ENCODE data around the gene SCUBE3. TPM values are rescaled to one million over a fixed set of nuclear protein-coding genes. Genes with fewer than 3 reads are reported as not detected.

The SCUBE3 gene
- total and polyA plus RNA-seq, 9 of the 15 experiments (the other 6 are each of a cell fraction or from before 2014, with no cell fraction given), result 0.01 to 0.11 TPM; not detected in 7

DNA sequence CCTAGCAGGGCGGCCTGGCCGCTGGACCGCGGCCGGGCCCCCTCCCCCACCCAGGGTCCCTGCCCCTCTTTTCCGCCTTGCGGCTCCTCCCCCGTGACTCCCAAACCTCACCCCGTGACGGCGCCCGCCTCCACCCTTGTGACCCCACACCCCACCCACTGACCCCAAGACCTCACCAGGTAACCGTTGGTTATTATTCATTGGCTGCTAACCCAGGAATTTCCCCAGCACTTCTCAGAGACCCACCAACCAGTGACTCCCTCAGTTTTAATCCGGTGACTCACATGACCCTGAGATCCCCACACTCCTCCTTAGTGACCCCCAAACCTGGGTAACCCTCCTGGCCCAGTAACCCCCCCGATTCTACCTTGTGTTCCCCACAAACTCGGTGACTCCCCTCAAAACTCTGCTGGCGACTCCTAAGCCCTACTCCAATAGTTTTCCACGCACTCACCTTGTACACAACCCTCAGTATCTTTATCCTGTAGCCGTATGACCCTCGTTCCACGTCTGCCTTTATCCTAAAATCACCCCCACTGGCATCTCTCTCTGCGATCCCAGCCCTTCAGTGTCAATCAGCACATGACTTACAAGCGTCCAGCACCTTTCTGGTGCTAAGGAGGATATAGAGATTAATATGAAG is 46.3 kb downstream of the SCUBE3 start (continued):
- TF ChIP-seq ZNF175 (CRISPR knock-in tag; IDR thresholded peaks at IDR 0.05; ENCODE audit: low read depth) (no peak), MTA3 (IDR thresholded peaks at IDR 0.05; ENCODE audit: borderline replicate concordance) (peak; percentile 9; the same call in 1 of the 2 replicates), SREBF1 (IDR thresholded peaks at IDR 0.05; ENCODE audit: borderline replicate concordance, low read depth, low read length) (no peak), TAF7 (tag; IDR thresholded peaks at IDR 0.05) (no peak), ILK (tag; IDR thresholded peaks at IDR 0.05; ENCODE audit: borderline replicate concordance, low read depth) (no peak), RBM22 (IDR thresholded peaks at IDR 0.05; ENCODE audit: low read depth, low read length, poor library complexity, severe bottlenecking) (no peak), HNRNPH1 (optimal IDR thresholded peaks at IDR 0.05; ENCODE audit: low read depth, low read length) (no peak), MEF2A (IDR thresholded peaks at IDR 0.05; ENCODE audit: control insufficient read depth, low read depth, low read length) (no peak), POLR2G (IDR thresholded peaks at IDR 0.05; ENCODE audit: low read depth, low read length) (no peak), HMG20B (CRISPR knock-in tag; IDR thresholded peaks at IDR 0.05) (no peak)
- TF ChIP-seq, protein P1, sequence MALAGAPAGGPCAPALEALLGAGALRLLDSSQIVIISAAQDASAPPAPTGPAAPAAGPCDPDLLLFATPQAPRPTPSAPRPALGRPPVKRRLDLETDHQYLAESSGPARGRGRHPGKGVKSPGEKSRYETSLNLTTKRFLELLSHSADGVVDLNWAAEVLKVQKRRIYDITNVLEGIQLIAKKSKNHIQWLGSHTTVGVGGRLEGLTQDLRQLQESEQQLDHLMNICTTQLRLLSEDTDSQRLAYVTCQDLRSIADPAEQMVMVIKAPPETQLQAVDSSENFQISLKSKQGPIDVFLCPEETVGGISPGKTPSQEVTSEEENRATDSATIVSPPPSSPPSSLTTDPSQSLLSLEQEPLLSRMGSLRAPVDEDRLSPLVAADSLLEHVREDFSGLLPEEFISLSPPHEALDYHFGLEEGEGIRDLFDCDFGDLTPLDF (CRISPR knock-in tag; IDR thresholded peaks at IDR 0.05), result no peak
- TF ChIP-seq, protein P2, sequence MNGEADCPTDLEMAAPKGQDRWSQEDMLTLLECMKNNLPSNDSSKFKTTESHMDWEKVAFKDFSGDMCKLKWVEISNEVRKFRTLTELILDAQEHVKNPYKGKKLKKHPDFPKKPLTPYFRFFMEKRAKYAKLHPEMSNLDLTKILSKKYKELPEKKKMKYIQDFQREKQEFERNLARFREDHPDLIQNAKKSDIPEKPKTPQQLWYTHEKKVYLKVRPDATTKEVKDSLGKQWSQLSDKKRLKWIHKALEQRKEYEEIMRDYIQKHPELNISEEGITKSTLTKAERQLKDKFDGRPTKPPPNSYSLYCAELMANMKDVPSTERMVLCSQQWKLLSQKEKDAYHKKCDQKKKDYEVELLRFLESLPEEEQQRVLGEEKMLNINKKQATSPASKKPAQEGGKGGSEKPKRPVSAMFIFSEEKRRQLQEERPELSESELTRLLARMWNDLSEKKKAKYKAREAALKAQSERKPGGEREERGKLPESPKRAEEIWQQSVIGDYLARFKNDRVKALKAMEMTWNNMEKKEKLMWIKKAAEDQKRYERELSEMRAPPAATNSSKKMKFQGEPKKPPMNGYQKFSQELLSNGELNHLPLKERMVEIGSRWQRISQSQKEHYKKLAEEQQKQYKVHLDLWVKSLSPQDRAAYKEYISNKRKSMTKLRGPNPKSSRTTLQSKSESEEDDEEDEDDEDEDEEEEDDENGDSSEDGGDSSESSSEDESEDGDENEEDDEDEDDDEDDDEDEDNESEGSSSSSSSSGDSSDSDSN (IDR thresholded peaks at IDR 0.05; ENCODE audit: borderline replicate concordance in 1 of 2, low read depth in 2 of 2, low read length in 2 of 2), result no peak
- TF ChIP-seq, protein P3, sequence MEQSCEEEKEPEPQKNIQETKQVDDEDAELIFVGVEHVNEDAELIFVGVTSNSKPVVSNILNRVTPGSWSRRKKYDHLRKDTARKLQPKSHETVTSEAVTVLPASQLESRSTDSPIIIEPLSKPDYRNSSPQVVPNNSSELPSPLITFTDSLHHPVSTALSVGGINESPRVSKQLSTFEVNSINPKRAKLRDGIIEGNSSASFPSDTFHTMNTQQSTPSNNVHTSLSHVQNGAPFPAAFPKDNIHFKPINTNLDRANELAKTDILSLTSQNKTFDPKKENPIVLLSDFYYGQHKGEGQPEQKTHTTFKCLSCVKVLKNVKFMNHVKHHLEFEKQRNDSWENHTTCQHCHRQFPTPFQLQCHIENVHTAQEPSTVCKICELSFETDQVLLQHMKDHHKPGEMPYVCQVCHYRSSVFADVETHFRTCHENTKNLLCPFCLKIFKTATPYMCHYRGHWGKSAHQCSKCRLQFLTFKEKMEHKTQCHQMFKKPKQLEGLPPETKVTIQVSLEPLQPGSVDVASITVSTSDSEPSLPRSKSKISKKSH (CRISPR knock-in tag; IDR thresholded peaks at IDR 0.05), result no peak
- TF ChIP-seq, protein P4, sequence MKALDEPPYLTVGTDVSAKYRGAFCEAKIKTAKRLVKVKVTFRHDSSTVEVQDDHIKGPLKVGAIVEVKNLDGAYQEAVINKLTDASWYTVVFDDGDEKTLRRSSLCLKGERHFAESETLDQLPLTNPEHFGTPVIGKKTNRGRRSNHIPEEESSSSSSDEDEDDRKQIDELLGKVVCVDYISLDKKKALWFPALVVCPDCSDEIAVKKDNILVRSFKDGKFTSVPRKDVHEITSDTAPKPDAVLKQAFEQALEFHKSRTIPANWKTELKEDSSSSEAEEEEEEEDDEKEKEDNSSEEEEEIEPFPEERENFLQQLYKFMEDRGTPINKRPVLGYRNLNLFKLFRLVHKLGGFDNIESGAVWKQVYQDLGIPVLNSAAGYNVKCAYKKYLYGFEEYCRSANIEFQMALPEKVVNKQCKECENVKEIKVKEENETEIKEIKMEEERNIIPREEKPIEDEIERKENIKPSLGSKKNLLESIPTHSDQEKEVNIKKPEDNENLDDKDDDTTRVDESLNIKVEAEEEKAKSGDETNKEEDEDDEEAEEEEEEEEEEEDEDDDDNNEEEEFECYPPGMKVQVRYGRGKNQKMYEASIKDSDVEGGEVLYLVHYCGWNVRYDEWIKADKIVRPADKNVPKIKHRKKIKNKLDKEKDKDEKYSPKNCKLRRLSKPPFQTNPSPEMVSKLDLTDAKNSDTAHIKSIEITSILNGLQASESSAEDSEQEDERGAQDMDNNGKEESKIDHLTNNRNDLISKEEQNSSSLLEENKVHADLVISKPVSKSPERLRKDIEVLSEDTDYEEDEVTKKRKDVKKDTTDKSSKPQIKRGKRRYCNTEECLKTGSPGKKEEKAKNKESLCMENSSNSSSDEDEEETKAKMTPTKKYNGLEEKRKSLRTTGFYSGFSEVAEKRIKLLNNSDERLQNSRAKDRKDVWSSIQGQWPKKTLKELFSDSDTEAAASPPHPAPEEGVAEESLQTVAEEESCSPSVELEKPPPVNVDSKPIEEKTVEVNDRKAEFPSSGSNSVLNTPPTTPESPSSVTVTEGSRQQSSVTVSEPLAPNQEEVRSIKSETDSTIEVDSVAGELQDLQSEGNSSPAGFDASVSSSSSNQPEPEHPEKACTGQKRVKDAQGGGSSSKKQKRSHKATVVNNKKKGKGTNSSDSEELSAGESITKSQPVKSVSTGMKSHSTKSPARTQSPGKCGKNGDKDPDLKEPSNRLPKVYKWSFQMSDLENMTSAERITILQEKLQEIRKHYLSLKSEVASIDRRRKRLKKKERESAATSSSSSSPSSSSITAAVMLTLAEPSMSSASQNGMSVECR (CRISPR knock-in tag; IDR thresholded peaks at IDR 0.05), result no peak
